SK-N-SH treated with all-trans-retinoic acid at 6 μM for 48 hours (cell line): Measurements from ENCODE around the gene IFITM2.

Experiments
- ATAC-seq: fragments of 200-7000 bp; cut with Tn5 transposase; 3 replicates; pipeline ENCODE4 v1.9.1; 2020; ENCODE audit warnings: mild to moderate bottlenecking, moderate library complexity
- ARNTL ChIP-seq: fragments of 450-650 bp; formaldehyde crosslinking; IDR thresholded peaks from 2 replicates; pipeline ENCODE4 v1.5.0; 2020; ENCODE audit warnings: low read depth, mild to moderate bottlenecking, moderate library complexity, borderline replicate concordance
- CREB5 ChIP-seq: fragments of 250-450 bp; sonication (Bioruptor Pico); IDR thresholded peaks from 2 replicates; pipeline ENCODE4 v1.5.1; 2020; ENCODE audit warnings: low read depth, mild to moderate bottlenecking, moderate library complexity
- CSDC2 ChIP-seq: fragments of 250-450 bp; sonication (Bioruptor Pico); IDR thresholded peaks from 2 replicates; pipeline ENCODE4 v1.5.0; 2020; ENCODE audit warnings: mild to moderate bottlenecking, moderate library complexity
- CSRNP3 ChIP-seq: fragments of 250-450 bp; sonication (Bioruptor Pico); IDR thresholded peaks from 2 replicates; pipeline ENCODE4 v1.5.1; 2021; ENCODE audit warnings: mild to moderate bottlenecking, moderate library complexity
- GLIS3 ChIP-seq: fragments of 250-450 bp; sonication (Bioruptor Pico); IDR thresholded peaks from 2 replicates; pipeline ENCODE4 v1.5.0; 2020; ENCODE audit warnings: mild to moderate bottlenecking, moderate library complexity
- ISL1 ChIP-seq: fragments of 250-450 bp; sonication (Bioruptor Pico); IDR thresholded peaks from 2 replicates; pipeline ENCODE4 v2.1.2; 2022; ENCODE audit warnings: mild to moderate bottlenecking, moderate library complexity
- OSR1 ChIP-seq: fragments of 250-450 bp; sonication (Bioruptor Pico); IDR thresholded peaks from 2 replicates; pipeline ENCODE4 v1.8.0; 2022; ENCODE audit warnings: moderate library complexity, mild to moderate bottlenecking, inconsistent platforms
- POU6F1 ChIP-seq: fragments of 250-450 bp; sonication (Bioruptor Pico); IDR thresholded peaks from 2 replicates; pipeline ENCODE4 v1.8.0; 2021; ENCODE audit warnings: low read depth, mild to moderate bottlenecking, moderate library complexity, borderline replicate concordance
- PPARA ChIP-seq: fragments of 250-450 bp; sonication (Bioruptor Pico); IDR thresholded peaks from 2 replicates; pipeline ENCODE4 v1.5.0; 2020; ENCODE audit warnings: mild to moderate bottlenecking, borderline replicate concordance
- RARB ChIP-seq: fragments of 250-450 bp; sonication (Bioruptor Pico); IDR thresholded peaks from 2 replicates; pipeline ENCODE4 v1.8.0; 2021; ENCODE audit warnings: mild to moderate bottlenecking, moderate library complexity
- SNAI2 ChIP-seq: fragments of 250-450 bp; sonication (Bioruptor Pico); IDR thresholded peaks from 2 replicates; pipeline ENCODE4 v1.5.0; 2020; ENCODE audit warnings: mild to moderate bottlenecking, moderate library complexity
- TCF4 ChIP-seq: fragments of 250-450 bp; sonication (Bioruptor Pico); IDR thresholded peaks from 2 replicates; pipeline ENCODE4 v1.8.0; 2021; ENCODE audit warnings: mild to moderate bottlenecking, moderate library complexity, borderline replicate concordance
- TOX ChIP-seq: fragments of 250-450 bp; sonication (Bioruptor Pico); IDR thresholded peaks from 2 replicates; pipeline ENCODE4 v1.8.0; 2021; ENCODE audit warnings: mild to moderate bottlenecking, moderate library complexity, borderline replicate concordance
- TSHZ2 ChIP-seq: fragments of 250-450 bp; sonication (Bioruptor Pico); IDR thresholded peaks from 2 replicates; pipeline ENCODE4 v1.5.0; 2020; ENCODE audit warnings: mild to moderate bottlenecking, moderate library complexity
- ZC3H10 ChIP-seq: fragments of 250-450 bp; sonication (Bioruptor Pico); IDR thresholded peaks from 2 replicates; pipeline ENCODE4 v1.5.1; 2021; ENCODE audit warnings: mild to moderate bottlenecking, moderate library complexity
- ZFP3 ChIP-seq: fragments of 250-450 bp; sonication (Bioruptor Pico); IDR thresholded peaks from 2 replicates; pipeline ENCODE4 v1.5.0; 2020; ENCODE audit warnings: mild to moderate bottlenecking, moderate library complexity
- ZFP30 ChIP-seq: fragments of 450-650 bp; formaldehyde crosslinking; IDR thresholded peaks from 2 replicates; pipeline ENCODE4 v1.5.0; 2022; ENCODE audit warnings: mild to moderate bottlenecking, moderate library complexity
- ZNF565 ChIP-seq: fragments of 450-650 bp; formaldehyde crosslinking; conservative IDR thresholded peaks from 2 replicates; pipeline ENCODE4 v1.5.0; 2020; ENCODE audit warnings: low read depth, mild to moderate bottlenecking, moderate library complexity
- ZNF70 ChIP-seq: fragments of 450-650 bp; formaldehyde crosslinking; IDR thresholded peaks from 2 replicates; pipeline ENCODE4 v1.5.0; 2020; ENCODE audit warnings: mild to moderate bottlenecking, moderate library complexity
- ZNF8 ChIP-seq: fragments of 450-650 bp; formaldehyde crosslinking; IDR thresholded peaks from 2 replicates; pipeline ENCODE4 v1.5.0; 2020; ENCODE audit warnings: mild to moderate bottlenecking, moderate library complexity

Gene IFITM2

GRCh38 chr11:334264-334994 lies 26.8 kb downstream of the IFITM2 start:
- TF ChIP-seq CSDC2 (CRISPR knock-in tag) = no peak
- no peak for TF ChIP-seq ZNF565 (CRISPR knock-in tag)
- no peak for TF ChIP-seq GLIS3 (CRISPR knock-in tag)
- ATAC-seq = no peak

GRCh38 chr11:335779-336658 lies 28.4 kb downstream of the IFITM2 start:
- no peak for ATAC-seq
- no peak for TF ChIP-seq ZNF8 (CRISPR knock-in tag)

GRCh38 chr11:336659-337198 lies 29.1 kb downstream of the IFITM2 start:
- TF ChIP-seq OSR1 (CRISPR knock-in tag) (no peak), ZNF565 (CRISPR knock-in tag) (no peak), CREB5 (CRISPR knock-in tag) (no peak), TCF4 (no peak), ZNF70 (CRISPR knock-in tag) (no peak), SNAI2 (no peak), ZC3H10 (CRISPR knock-in tag) (no peak), ZFP3 (CRISPR knock-in tag) (no peak), ZNF8 (CRISPR knock-in tag) (no peak), PPARA (no peak), POU6F1 (no peak), CSRNP3 (no peak), TOX (CRISPR knock-in tag) (no peak), ISL1 (CRISPR knock-in tag) (no peak), TSHZ2 (CRISPR knock-in tag) (no peak), CSDC2 (CRISPR knock-in tag) (no peak), ARNTL (CRISPR knock-in tag) (no peak), GLIS3 (CRISPR knock-in tag) (no peak)
- TF ChIP-seq, all 23 proteins: peak for 0
- ATAC-seq = no peak

GRCh38 chr11:337711-338110 lies 30.1 kb downstream of the IFITM2 start:
- no peak for ATAC-seq
- TF ChIP-seq TCF4 (no peak), POU6F1 (no peak), CSRNP3 (no peak), ZC3H10 (CRISPR knock-in tag) (no peak), ZFP3 (CRISPR knock-in tag) (no peak), RARB (CRISPR knock-in tag) (no peak), ZFP30 (CRISPR knock-in tag) (no peak), TOX (CRISPR knock-in tag) (no peak), TSHZ2 (CRISPR knock-in tag) (no peak)
